Right lobe of liver (tissue), 6 donors: Measurements from ENCODE around the gene C19orf67. TPM values are rescaled to one million over a fixed set of nuclear protein-coding genes. Genes with fewer than 3 reads are reported as not detected.

ENCODE experiments used
- ATAC-seq, 4 donors: fragments of 200-7000 bp; cut with Tn5 transposase; one replicate each; pipeline ENCODE4 v1.9.1; 2020; ENCODE audit warnings: mild to moderate bottlenecking in 4 of 4, moderate library complexity in 4 of 4
- DNase-seq, 3 donors: peaks; one replicate each; pipeline ENCODE4 v3.0.0-alpha.2; 2020
- H3K27ac ChIP-seq, 3 donors: fragments of 200-600 bp; one replicate each; pipeline ENCODE4 v1.8.0; 2022
- H3K27me3 ChIP-seq, 2 donors: fragments of 200-600 bp; one replicate each; pipeline ENCODE4 v1.8.0; 2022
- H3K36me3 ChIP-seq, 4 donors: fragments of 200-600 bp; sonication (generic) in 1 of 4; one replicate each; pipeline versions ENCODE4 v1.5.1 to v1.8.0; 2017 to 2022; ENCODE audit warnings: control low read depth in 1 of 4
- H3K4me1 ChIP-seq, 4 donors: fragments of 200-600 bp; sonication (generic) in 1 of 4; one replicate each; pipeline versions ENCODE4 v1.5.1 to v1.8.0; 2017 to 2022; ENCODE audit warnings: control low read depth in 1 of 4
- H3K4me3 ChIP-seq, 3 donors: fragments of 200-600 bp; one replicate each; pipeline ENCODE4 v1.8.0; 2022
- H3K9me3 ChIP-seq, 4 donors: fragments of 200-600 bp; sonication (generic) in 1 of 4; one replicate each; pipeline versions ENCODE4 v1.5.1 to v1.8.0; 2017 to 2022; ENCODE audit warnings: control low read depth in 1 of 4
- POLR2A ChIP-seq: fragments of 450-650 bp; IDR thresholded peaks from one replicate; pipeline ENCODE4 v1.6.1; 2017; ENCODE audit warnings: antibody characterized with exemption, mild to moderate bottlenecking
- WGBS: methylation state at CpG from one replicate; pipeline ENCODE4 v1.1.6; 2018; ENCODE audit warnings: low coverage, low lambda C conversion rate; ENCODE audit not compliant: insufficient coverage; ENCODE audit errors: missing lambda C conversion rate; 5-methylcytosine and 5-hydroxymethylcytosine counted together
- intact Hi-C, 2 donors: fragments of 100-400 bp; cut with DNase I; formaldehyde crosslinking; loops; one replicate each; pipeline versions ENCODE4 v1.11.2 to v1.14.1; 2022
- total RNA-seq, 6 experiments: library from RNA; depleted of rRNA in 2 of 6; stranded (reverse); fragments of >200 nt in 2 of 6; fragmentation: NEBNext Ultra II Directional in 3 of 6; extraction: Animal tissue kit (Norgen Biotek cat#: 25700) in 3 of 6; gene quantifications; one replicate each; pipeline versions ENCODE4 v1.1.0 to v1.2.4, GENCODE V29; 2016 to 2023
- TF ChIP-seq, protein P1 (sequence below), 4 donors: fragments of 200-600 bp in 3 of 4; fragments of 450-650 bp in 1 of 4; IDR thresholded peaks; one replicate each; pipeline versions ENCODE4 v1.5.1 to v1.8.0; 2016 to 2022; ENCODE audit warnings: antibody characterized with exemption in 4 of 4, mild to moderate bottlenecking in 2 of 4
- donor health status: DM: no; HTN: yes; CAD: no.
- donor health status: DM: no; HTN: no; CAD: no.
- donor health status: DM: no; HTN: no; CAD: no.
- donor health status: DM: no; HTN: yes; CAD: no.
- donor health status: DM: no; HTN: yes; CAD: no.

The C19orf67 gene
- total RNA-seq, 6 experiments from 2014 or later, result 0.27 TPM; not detected in 5

GRCh38 chr19:14096272-14096992 is 10.8 kb upstream of the C19orf67 start:
- TF ChIP-seq POLR2A, result no peak
- TF ChIP-seq, protein P1, sequence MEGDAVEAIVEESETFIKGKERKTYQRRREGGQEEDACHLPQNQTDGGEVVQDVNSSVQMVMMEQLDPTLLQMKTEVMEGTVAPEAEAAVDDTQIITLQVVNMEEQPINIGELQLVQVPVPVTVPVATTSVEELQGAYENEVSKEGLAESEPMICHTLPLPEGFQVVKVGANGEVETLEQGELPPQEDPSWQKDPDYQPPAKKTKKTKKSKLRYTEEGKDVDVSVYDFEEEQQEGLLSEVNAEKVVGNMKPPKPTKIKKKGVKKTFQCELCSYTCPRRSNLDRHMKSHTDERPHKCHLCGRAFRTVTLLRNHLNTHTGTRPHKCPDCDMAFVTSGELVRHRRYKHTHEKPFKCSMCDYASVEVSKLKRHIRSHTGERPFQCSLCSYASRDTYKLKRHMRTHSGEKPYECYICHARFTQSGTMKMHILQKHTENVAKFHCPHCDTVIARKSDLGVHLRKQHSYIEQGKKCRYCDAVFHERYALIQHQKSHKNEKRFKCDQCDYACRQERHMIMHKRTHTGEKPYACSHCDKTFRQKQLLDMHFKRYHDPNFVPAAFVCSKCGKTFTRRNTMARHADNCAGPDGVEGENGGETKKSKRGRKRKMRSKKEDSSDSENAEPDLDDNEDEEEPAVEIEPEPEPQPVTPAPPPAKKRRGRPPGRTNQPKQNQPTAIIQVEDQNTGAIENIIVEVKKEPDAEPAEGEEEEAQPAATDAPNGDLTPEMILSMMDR (IDR thresholded peaks at IDR 0.05), result peak in 2 of 4 donors; percentile 11
- DNase-seq (no peak), ATAC-seq (peak in 2 of 4 donors; percentile 27 to 32)
- 92% methylated on average over 6 of the region's 11 CpGs for WGBS
- no peaks in the 10 kb centered on the region for H3K4me1 ChIP-seq
- H3K27me3 ChIP-seq, result no peaks in the 10 kb centered on the region
- H3K9me3 ChIP-seq, result peaks cover 0 to 4% (median 0%) of the 10 kb centered on the region in 4 donors
- no peak overlapping the region for H3K4me3 ChIP-seq
- no peak overlapping the region for H3K27ac ChIP-seq
- intact Hi-C loops, result no loop called here
- H3K36me3 ChIP-seq, result peaks cover 0 to 41% (median 8%) of the 10 kb centered on the region in 4 donors

DNA sequence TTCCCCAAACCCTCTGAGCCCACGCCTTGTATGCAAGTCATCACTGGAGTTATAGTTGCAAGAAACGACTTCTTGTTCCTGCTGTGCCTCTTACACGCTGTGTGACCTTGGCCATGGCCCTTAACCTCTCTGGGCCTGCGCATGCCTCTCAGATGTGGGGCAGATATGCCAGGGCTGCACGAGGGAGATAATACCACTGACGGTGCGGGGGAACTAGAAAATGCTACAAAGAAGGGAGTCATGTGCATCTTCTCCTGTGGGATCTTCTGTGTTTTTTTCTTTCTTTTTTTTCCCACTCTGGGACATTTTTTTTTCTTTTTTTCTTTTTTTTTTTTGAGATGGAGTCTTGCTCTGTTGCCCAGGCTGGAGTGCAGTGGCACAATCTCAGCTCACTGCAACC is 9.3 kb upstream of the C19orf67 start:
- TF ChIP-seq, protein P1 (IDR thresholded peaks at IDR 0.05), result no peak
- no peak for TF ChIP-seq POLR2A
- 76% methylated on average over 7 of the region's 7 CpGs for WGBS
- ATAC-seq (no peak), DNase-seq (no peak)
- H3K27me3 ChIP-seq, result no peaks in the 10 kb centered on the region
- no peak overlapping the region for H3K27ac ChIP-seq
- H3K4me3 ChIP-seq, result no peak overlapping the region
- intact Hi-C loops, result no loop called here
- peaks cover 0 to 4% (median 0%) of the 10 kb centered on the region in 4 donors for H3K9me3 ChIP-seq
- peaks cover 0 to 28% (median 1%) of the 10 kb centered on the region in 4 donors for H3K36me3 ChIP-seq
- no peaks in the 10 kb centered on the region for H3K4me1 ChIP-seq

- no peak for DNase-seq
- peaks cover 0 to 25% (median 2%) of the 10 kb centered on the region in 4 donors for H3K36me3 ChIP-seq
- 92% methylated on average over 8 of the region's 9 CpGs for WGBS
- intact Hi-C loops, result no loop called here
- no peak for ATAC-seq
- H3K27me3 ChIP-seq, result no peaks in the 10 kb centered on the region
- no peaks in the 10 kb centered on the region for H3K4me1 ChIP-seq
- H3K9me3 ChIP-seq, result peaks cover 0 to 4% (median 0%) of the 10 kb centered on the region in 4 donors
- H3K27ac ChIP-seq, result no peak overlapping the region
- no peak overlapping the region for H3K4me3 ChIP-seq
- no peak for TF ChIP-seq POLR2A
- TF ChIP-seq, protein P1 (IDR thresholded peaks at IDR 0.05), result no peak
Measured at GRCh38 chr19:14093117-14093823, 7.7 kb upstream of the C19orf67 start.

DNA sequence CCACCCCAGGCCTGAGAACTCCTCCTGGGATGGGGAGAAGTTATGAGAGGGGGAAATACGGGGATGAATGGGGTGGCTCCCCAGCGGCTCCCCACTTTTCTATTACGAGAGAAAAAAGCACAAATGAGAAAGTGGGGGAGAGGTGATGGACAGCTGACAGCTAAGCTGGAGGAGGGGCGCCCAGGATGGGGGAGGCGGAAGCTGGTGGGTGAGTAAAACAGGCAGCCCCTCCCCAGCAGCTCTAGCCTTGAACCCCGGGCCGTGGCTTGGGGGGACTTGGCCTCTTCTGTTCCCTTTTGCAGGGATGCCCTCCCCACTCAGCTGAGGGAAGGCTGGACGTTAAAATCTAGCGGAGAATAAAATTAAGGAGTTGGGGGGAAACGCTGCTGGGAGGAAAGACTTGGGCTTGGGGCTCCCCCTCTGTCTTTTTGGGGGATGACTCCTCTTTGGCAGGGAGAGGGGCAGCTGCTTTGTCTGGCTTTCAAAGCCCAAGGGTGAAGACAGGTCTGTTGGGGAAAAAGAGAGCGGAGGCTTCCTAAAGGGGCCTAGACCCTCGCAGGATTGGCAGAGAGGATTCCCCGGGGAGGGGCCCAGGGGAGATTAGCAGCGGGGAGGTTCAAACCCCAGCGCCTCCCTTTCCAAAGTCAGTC is 6.4 kb upstream of the C19orf67 start:
- Histone ChIP-seq H3K36me3 (peaks cover 0 to 13% (median under 1%) of the 10 kb centered on the region in 4 donors), H3K4me3 (peak overlapping the region; percentile 70 to 83 (median 75)), H3K4me1 (no peaks in the 10 kb centered on the region), H3K27me3 (no peaks in the 10 kb centered on the region), H3K9me3 (peaks cover 0 to 4% (median 0%) of the 10 kb centered on the region in 4 donors), H3K27ac (peak overlapping the region; percentile 79 to 94 (median 86))
- no peak for TF ChIP-seq POLR2A
- TF ChIP-seq, protein P1 (IDR thresholded peaks at IDR 0.05), result no peak
- intact Hi-C loops, result no loop called here
- DNase-seq (peak in 1 of 3 donors; percentile 53), ATAC-seq (peak in 1 of 4 donors; percentile 1)
- 30% methylated on average over 14 of the region's 15 CpGs for WGBS
